ENCODE results near the gene RUFY3. TPM values are rescaled to one million over a fixed set of nuclear protein-coding genes. Genes with fewer than 3 reads are reported as not detected.
"Not testable (repeated sequence)": the region's sequence is repeated elsewhere in the genome, so short reads cannot be mapped to it uniquely, and the experiment has no call there.

Gene RUFY3
- total RNA-seq, 3 donors from 2014 or later (not counting 1 experiment from before 2014, with no cell fraction given): 31.6 to 38.1 (median 33.4) TPM

DNA sequence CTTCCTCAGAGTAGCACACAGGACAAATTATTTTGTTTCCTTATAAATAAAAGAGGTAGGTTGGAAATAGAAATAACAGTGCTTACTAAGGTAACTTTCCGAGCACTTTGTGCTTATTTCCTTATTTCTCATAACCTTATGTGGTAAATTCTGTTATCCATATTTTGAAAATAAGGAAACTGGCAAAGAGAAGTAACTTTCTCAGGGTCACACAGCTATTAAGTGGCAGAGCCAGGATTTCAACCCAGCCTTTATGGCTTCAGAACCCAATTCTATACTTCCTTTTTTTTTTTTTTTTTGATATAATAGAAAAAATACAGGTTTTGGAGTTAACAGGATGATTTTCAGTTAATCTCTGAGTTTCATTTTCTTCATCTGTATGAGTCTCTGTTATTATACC, 30.1 kb upstream of the RUFY3 start:
- no peaks in the 10 kb centered on the region for H3K36me3 Mint-ChIP-seq
- no peaks in the 10 kb centered on the region for H3K9me3 Mint-ChIP-seq
- intact Hi-C loops (cut with micrococcal nuclease): no loop called here
- ATAC-seq (no peak), DNase-seq (no peak)
- H3K36me3 ChIP-seq (ENCODE audit: control insufficient read depth, insufficient read depth, low read length): peaks cover 6% of the 10 kb centered on the region
- H3K9me3 ChIP-seq (ENCODE audit: control insufficient read depth, insufficient read depth, low read length): no peaks in the 10 kb centered on the region
- no peaks in the 10 kb centered on the region for H3K27me3 ChIP-seq (ENCODE audit: control insufficient read depth, insufficient read depth, low read length)
- peaks cover 25% of the 10 kb centered on the region for H3K4me1 ChIP-seq (ENCODE audit: control insufficient read depth, insufficient read depth, low read length)
- WGBS (ENCODE audit: insufficient coverage): no CpG with 5 or more reads among the region's 1 CpG
- no peak for TF ChIP-seq CTCF (IDR thresholded peaks at IDR 0.05)
- H3K27me3 Mint-ChIP-seq (ENCODE audit: low read depth in 2 of 2): no peaks in the 10 kb centered on the region
- no peak overlapping the region for H3K27ac Mint-ChIP-seq
- H3K4me1 Mint-ChIP-seq: peaks cover 33 to 36% of the 10 kb centered on the region in 2 donors
- no peak overlapping the region for H3K4me3 ChIP-seq (ENCODE audit: low read length)
- H3K27ac ChIP-seq (ENCODE audit: low read length): no peak overlapping the region
- H3K4me3 Mint-ChIP-seq: no peak overlapping the region

GRCh38 chr4:70694633-70695032, 27.1 kb upstream of the RUFY3 start:
- H3K36me3 Mint-ChIP-seq; H3K4me3 Mint-ChIP-seq; H3K4me3 ChIP-seq (ENCODE audit: low read length); ATAC-seq; H3K4me1 ChIP-seq (ENCODE audit: control insufficient read depth, insufficient read depth, low read length); H3K27ac ChIP-seq (ENCODE audit: low read length); H3K36me3 ChIP-seq (ENCODE audit: control insufficient read depth, insufficient read depth, low read length); H3K27ac Mint-ChIP-seq; DNase-seq; H3K27me3 ChIP-seq (ENCODE audit: control insufficient read depth, insufficient read depth, low read length); H3K9me3 Mint-ChIP-seq; H3K9me3 ChIP-seq (ENCODE audit: control insufficient read depth, insufficient read depth, low read length); intact Hi-C loops (cut with micrococcal nuclease); H3K27me3 Mint-ChIP-seq (ENCODE audit: low read depth in 2 of 2): not testable (repeated sequence)
- 97% methylated on average over 7 of the region's 7 CpGs for WGBS (ENCODE audit: insufficient coverage)
- H3K4me1 Mint-ChIP-seq: peaks cover 11 to 13% of the 10 kb centered on the region in 2 donors

- H3K27ac Mint-ChIP-seq; ATAC-seq; DNase-seq; H3K27me3 Mint-ChIP-seq (ENCODE audit: low read depth in 2 of 2); H3K36me3 ChIP-seq (ENCODE audit: control insufficient read depth, insufficient read depth, low read length); H3K4me1 ChIP-seq (ENCODE audit: control insufficient read depth, insufficient read depth, low read length); H3K4me3 ChIP-seq (ENCODE audit: low read length); H3K4me1 Mint-ChIP-seq; H3K36me3 Mint-ChIP-seq; H3K27ac ChIP-seq (ENCODE audit: low read length); H3K27me3 ChIP-seq (ENCODE audit: control insufficient read depth, insufficient read depth, low read length); intact Hi-C loops (cut with micrococcal nuclease); H3K9me3 Mint-ChIP-seq; H3K4me3 Mint-ChIP-seq; H3K9me3 ChIP-seq (ENCODE audit: control insufficient read depth, insufficient read depth, low read length): not testable (repeated sequence)
- WGBS (ENCODE audit: insufficient coverage): 94% methylated on average over 8 of the region's 8 CpGs
These were observed 23.3 kb upstream of the RUFY3 start for GRCh38 chr4:70698435-70698834.

- no peak for TF ChIP-seq CTCF (IDR thresholded peaks at IDR 0.05)
- Mint-ChIP-seq H3K36me3 (no peaks in the 10 kb centered on the region), H3K27me3 (ENCODE audit: low read depth in 2 of 2) (no peaks in the 10 kb centered on the region), H3K4me1 (peaks cover 14% of the 10 kb centered on the region in 2 donors), H3K9me3 (no peaks in the 10 kb centered on the region), H3K4me3 (no peak overlapping the region), H3K27ac (no peak overlapping the region)
- no peaks in the 10 kb centered on the region for H3K9me3 ChIP-seq (ENCODE audit: control insufficient read depth, insufficient read depth, low read length)
- no peaks in the 10 kb centered on the region for H3K27me3 ChIP-seq (ENCODE audit: control insufficient read depth, insufficient read depth, low read length)
- H3K4me1 ChIP-seq (ENCODE audit: control insufficient read depth, insufficient read depth, low read length): peaks cover 4% of the 10 kb centered on the region
- WGBS (ENCODE audit: insufficient coverage): 91% methylated on average over 5 of the region's 5 CpGs
- H3K36me3 ChIP-seq (ENCODE audit: control insufficient read depth, insufficient read depth, low read length): no peaks in the 10 kb centered on the region
- no peak for ATAC-seq
- H3K4me3 ChIP-seq (ENCODE audit: low read length): no peak overlapping the region
- DNase-seq: no peak
- intact Hi-C loops (cut with micrococcal nuclease): no loop called here
- no peak overlapping the region for H3K27ac ChIP-seq (ENCODE audit: low read length)
These were observed 21.1 kb upstream of the RUFY3 start for GRCh38 chr4:70700712-70701111.

DNA sequence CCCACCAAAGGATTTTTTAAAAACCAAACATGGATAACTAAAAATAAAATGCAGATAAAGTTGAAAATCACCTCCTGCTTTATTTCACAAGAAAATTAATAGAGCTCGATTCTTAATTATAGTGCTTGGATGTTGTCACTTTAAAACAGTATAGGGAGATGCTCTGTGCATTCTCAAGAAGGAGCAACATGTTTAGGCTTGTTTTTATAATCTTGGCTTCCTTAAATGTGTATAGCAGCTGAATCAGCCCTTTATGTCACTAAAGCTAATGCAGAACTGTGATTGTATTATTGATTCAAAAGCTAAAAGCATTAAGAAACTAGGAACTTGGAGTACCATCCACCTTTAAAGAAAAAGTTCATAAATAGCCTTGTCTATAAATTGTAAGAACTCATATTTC, 20.5 kb upstream of the RUFY3 start:
- H3K27ac Mint-ChIP-seq: no peak overlapping the region
- Histone ChIP-seq H3K9me3 (ENCODE audit: control insufficient read depth, insufficient read depth, low read length) (no peaks in the 10 kb centered on the region), H3K36me3 (ENCODE audit: control insufficient read depth, insufficient read depth, low read length) (no peaks in the 10 kb centered on the region), H3K4me1 (ENCODE audit: control insufficient read depth, insufficient read depth, low read length) (peaks cover 10% of the 10 kb centered on the region), H3K27ac (ENCODE audit: low read length) (no peak overlapping the region), H3K4me3 (ENCODE audit: low read length) (no peak overlapping the region), H3K27me3 (ENCODE audit: control insufficient read depth, insufficient read depth, low read length) (no peaks in the 10 kb centered on the region)
- no peaks in the 10 kb centered on the region for H3K36me3 Mint-ChIP-seq
- no peak overlapping the region for H3K4me3 Mint-ChIP-seq
- ATAC-seq: no peak
- WGBS (ENCODE audit: insufficient coverage): no CpG with 5 or more reads among the region's 1 CpG
- no peaks in the 10 kb centered on the region for H3K27me3 Mint-ChIP-seq (ENCODE audit: low read depth in 2 of 2)
- intact Hi-C loops (cut with micrococcal nuclease): no loop called here
- TF ChIP-seq CTCF (IDR thresholded peaks at IDR 0.05): no peak
- peaks cover 20% of the 10 kb centered on the region in 2 donors for H3K4me1 Mint-ChIP-seq
- no peaks in the 10 kb centered on the region for H3K9me3 Mint-ChIP-seq
- no peak for DNase-seq

DNA sequence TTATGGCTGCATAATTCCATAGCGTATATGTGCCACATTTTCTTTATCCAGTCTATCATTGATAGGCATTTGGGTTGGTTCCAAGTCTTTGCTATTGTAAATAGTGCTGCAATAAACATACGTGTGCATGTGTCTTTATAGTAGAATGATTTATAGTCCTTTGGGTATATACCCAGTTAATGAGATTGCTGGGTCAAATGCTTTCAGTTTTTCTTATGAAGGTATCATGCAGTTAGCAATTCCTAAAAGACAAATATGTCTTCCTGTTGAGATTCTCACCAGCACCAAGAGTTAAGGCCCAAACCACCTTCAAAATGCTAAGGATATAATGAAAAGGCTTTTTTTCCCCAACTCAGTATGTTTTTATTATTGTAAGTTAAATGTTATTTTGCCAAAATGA, 19.2 kb upstream of the RUFY3 start:
- H3K4me1 ChIP-seq (ENCODE audit: control insufficient read depth, insufficient read depth, low read length): peaks cover 15% of the 10 kb centered on the region
- DNase-seq; H3K27ac Mint-ChIP-seq; H3K4me3 Mint-ChIP-seq; H3K9me3 Mint-ChIP-seq; H3K27ac ChIP-seq (ENCODE audit: low read length); H3K36me3 Mint-ChIP-seq; H3K27me3 Mint-ChIP-seq (ENCODE audit: low read depth in 2 of 2); H3K36me3 ChIP-seq (ENCODE audit: control insufficient read depth, insufficient read depth, low read length); intact Hi-C loops (cut with micrococcal nuclease); H3K27me3 ChIP-seq (ENCODE audit: control insufficient read depth, insufficient read depth, low read length); H3K9me3 ChIP-seq (ENCODE audit: control insufficient read depth, insufficient read depth, low read length); H3K4me3 ChIP-seq (ENCODE audit: low read length); ATAC-seq: not testable (repeated sequence)
- WGBS (ENCODE audit: insufficient coverage): 100% methylated on average over 1 of the region's 2 CpGs
- H3K4me1 Mint-ChIP-seq: peaks cover 23 to 24% of the 10 kb centered on the region in 2 donors

Measured in natural killer cell (primary cell).